ENCODE data around the gene CAMKK1. TPM values are rescaled to one million over a fixed set of nuclear protein-coding genes. Genes with fewer than 3 reads are reported as not detected.

The CAMKK1 gene
- total and polyA plus RNA-seq, 7 experiments from 2014 or later = 2.3 to 12.5 (median 5.0) TPM

DNA sequence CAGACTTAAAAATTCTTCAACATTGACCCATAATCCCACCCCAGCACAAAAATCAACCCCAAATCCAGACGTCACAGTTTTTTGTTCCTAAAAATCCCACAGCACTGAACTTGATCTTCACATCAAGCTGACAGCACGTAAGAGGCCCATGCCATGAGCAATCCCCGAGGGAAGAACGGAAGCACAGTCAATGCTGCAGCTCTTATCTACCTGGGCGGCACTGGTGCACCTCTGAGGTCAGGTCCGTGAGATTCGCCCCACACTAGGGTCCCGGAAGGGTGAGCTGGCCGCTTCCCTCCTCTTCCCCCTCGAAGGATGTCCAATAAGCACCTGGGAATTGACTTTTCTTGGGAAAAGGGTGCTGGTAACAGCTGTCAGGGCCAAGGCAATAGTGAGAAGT lies 80.6 kb downstream of the CAMKK1 start:
- H3K4me1 Mint-ChIP-seq = peaks cover 0 to 10% (median 0%) of the 10 kb centered on the region in 7 donors
- H3K27ac Mint-ChIP-seq = peak overlapping the region in 1 of 9 donors; percentile 10
- H3K36me3 Mint-ChIP-seq = peaks cover 9 to 59% (median 21%) of the 10 kb centered on the region in 5 donors
- Histone ChIP-seq H3K36me3 (ENCODE audit: control insufficient read depth in 2 of 3, insufficient read depth in 3 of 3, low read length in 3 of 3) (peaks cover 14 to 81% (median 26%) of the 10 kb centered on the region in 3 experiments), H3K27me3 (ENCODE audit: control insufficient read depth in 2 of 2, insufficient read depth in 2 of 2, low read length in 2 of 2) (no peaks in the 10 kb centered on the region), H3K4me1 (ENCODE audit: control insufficient read depth in 2 of 2, insufficient read depth in 2 of 2, low read length in 2 of 2) (no peaks in the 10 kb centered on the region), H3K27ac (ENCODE audit: low read depth, low read length) (no peak overlapping the region), H3K9me3 (ENCODE audit: control insufficient read depth in 2 of 3, low read length in 3 of 3) (no peaks in the 10 kb centered on the region), H3K4me3 (ENCODE audit: low read length) (no peak overlapping the region)
- CTCF ChIA-PET = interaction anchor here (1.3 kb wide), 1 partner anchor 74 kb away, joined by 5 read pairs; no protein-coding TSS in a partner anchor
- no peak for DNase-seq
- ATAC-seq = no peak
- no peaks in the 10 kb centered on the region for H3K27me3 Mint-ChIP-seq
- no peak overlapping the region for H3K4me3 Mint-ChIP-seq
- POLR2A ChIA-PET = no interaction called here
- H3K9me3 Mint-ChIP-seq = no peaks in the 10 kb centered on the region
- intact Hi-C loops (cut with micrococcal nuclease) = no loop called here

Other genes starting within 250 kb of the CAMKK1 start
- 10 to 100 TPM; 10.5 to 28.4 (median 11.7) TPM for gene TAX1BP3, start 224.5 kb downstream of the CAMKK1 start, total RNA-seq
- gene TAX1BP3, start 224.5 kb downstream of the CAMKK1 start, polyA plus RNA-seq = 10 to 100 TPM; 25.5 to 34.0 TPM
- 10 to 100 TPM; 23.1 to 39.0 (median 31.2) TPM for gene EMC6, start 224.2 kb downstream of the CAMKK1 start, total RNA-seq
- 100 to 1,000 TPM in 1 of 2 donors, 10 to 100 TPM in 1; 76.4 to 133 TPM for gene EMC6, start 224.2 kb downstream of the CAMKK1 start, polyA plus RNA-seq
- gene P2RX5, start 196.9 kb downstream of the CAMKK1 start, total RNA-seq = 10 to 100 TPM; 10.7 to 94.5 (median 24.6) TPM
- gene P2RX5, start 196.9 kb downstream of the CAMKK1 start, polyA plus RNA-seq = 10 to 100 TPM; 12.3 to 18.2 TPM
- gene HASPIN, start 169.2 kb downstream of the CAMKK1 start, total RNA-seq = 10 to 100 TPM in 1 of 5 experiments, under 1 TPM in 4; 0.32 to 18.5 (median 0.35) TPM
- gene HASPIN, start 169.2 kb downstream of the CAMKK1 start, polyA plus RNA-seq = under 1 TPM in 1 of 2 donors, not detected in 1; 0.28 TPM
- 10 to 100 TPM; 16.3 to 29.4 (median 19.6) TPM for gene ITGAE, start 91.9 kb downstream of the CAMKK1 start, total RNA-seq
- 10 to 100 TPM; 41.2 to 44.9 TPM for gene ITGAE, start 91.9 kb downstream of the CAMKK1 start, polyA plus RNA-seq
- gene NCBP3, start 46.8 kb downstream of the CAMKK1 start, total RNA-seq = 10 to 100 TPM; 40.6 to 49.4 (median 46.7) TPM
- gene NCBP3, start 46.8 kb downstream of the CAMKK1 start, polyA plus RNA-seq = 10 to 100 TPM in 1 of 2 donors, 1 to 10 TPM in 1; 7.8 to 14.7 TPM
- 10 to 100 TPM in 1 of 5 experiments, 1 to 10 TPM in 1, under 1 TPM in 2, not detected in 1; 0.27 to 53.7 (median 2.7) TPM for gene P2RX1, start 23.4 kb upstream of the CAMKK1 start, total RNA-seq
- gene P2RX1, start 23.4 kb upstream of the CAMKK1 start, polyA plus RNA-seq = not detected
- 100 to 1,000 TPM; 148 to 260 (median 237) TPM for gene ATP2A3, start 71.4 kb upstream of the CAMKK1 start, total RNA-seq
- gene ATP2A3, start 71.4 kb upstream of the CAMKK1 start, polyA plus RNA-seq = 100 to 1,000 TPM in 1 of 2 donors, 10 to 100 TPM in 1; 46.6 to 104 TPM
- gene ZZEF1, start 250.0 kb upstream of the CAMKK1 start, total RNA-seq = 100 to 1,000 TPM in 1 of 5 experiments, 10 to 100 TPM in 4; 62.1 to 101 (median 97.4) TPM
- 10 to 100 TPM in 1 of 2 donors, 1 to 10 TPM in 1; 8.0 to 10.1 TPM for gene ZZEF1, start 250.0 kb upstream of the CAMKK1 start, polyA plus RNA-seq

All from naive thymus-derived CD4-positive, alpha-beta T cell (primary cell).